AG09309 (cell line): Measurements from ENCODE around the gene MAP3K4.
A peak's percentile ranks its signal among the peaks of the same experiment; 100 is the strongest.

Source experiments
- DNase-seq: peaks from one replicate; pipeline ENCODE4 v3.0.0-alpha.2; 2010; ENCODE audit warnings: low read depth
- H3K4me3 ChIP-seq: 2 replicates; pipeline ENCODE4 v1.5.1; 2011; ENCODE audit warnings: mild to moderate bottlenecking, low read depth, low read length, moderate library complexity; ENCODE audit not compliant: control insufficient read depth
- CTCF ChIP-seq: IDR thresholded peaks from 2 replicates; pipeline ENCODE4 v1.5.1; 2011; ENCODE audit warnings: mild to moderate bottlenecking, low read depth, low read length, inconsistent platforms; ENCODE audit not compliant: insufficient read depth, control insufficient read depth; ENCODE audit errors: missing control alignments

Gene MAP3K4

GRCh38 chr6:161074496-161075121 lies 83.0 kb downstream of the MAP3K4 start:
- TF ChIP-seq CTCF = no peak
- no peak overlapping the region for H3K4me3 ChIP-seq
- DNase-seq = no peak

GRCh38 chr6:161076181-161076677 lies 84.7 kb downstream of the MAP3K4 start:
- H3K4me3 ChIP-seq = no peak overlapping the region
- TF ChIP-seq CTCF = no peak
- no peak for DNase-seq

GRCh38 chr6:161079566-161080262 lies 88.1 kb downstream of the MAP3K4 start:
- no peak overlapping the region for H3K4me3 ChIP-seq
- TF ChIP-seq CTCF = no peak
- DNase-seq = peak; percentile 49

GRCh38 chr6:161080263-161080970 lies 88.8 kb downstream of the MAP3K4 start:
- H3K4me3 ChIP-seq = no peak overlapping the region
- TF ChIP-seq CTCF = no peak
- no peak for DNase-seq

GRCh38 chr6:161082215-161082614 lies 90.6 kb downstream of the MAP3K4 start:
- no peak for DNase-seq
- no peak overlapping the region for H3K4me3 ChIP-seq
- no peak for TF ChIP-seq CTCF

- H3K4me3 ChIP-seq = no peak overlapping the region
- TF ChIP-seq CTCF = no peak
- DNase-seq = no peak
These were observed 93.7 kb downstream of the MAP3K4 start for GRCh38 chr6:161085246-161085645.
